HG03060 (cell line): ENCODE data around the gene DSCAM.
"Not testable (repeated sequence)": the region's sequence is repeated elsewhere in the genome, so short reads cannot be mapped to it uniquely, and the experiment has no call there.

Experiments used
- ATAC-seq: cut with Tn5 transposase; IDR thresholded peaks from one replicate; pipeline ENCODE4 v1.9.1; 2021; ENCODE audit warnings: low read depth, moderate number of reproducible peaks; ENCODE audit not compliant: unreplicated experiment

DSCAM gene

DNA sequence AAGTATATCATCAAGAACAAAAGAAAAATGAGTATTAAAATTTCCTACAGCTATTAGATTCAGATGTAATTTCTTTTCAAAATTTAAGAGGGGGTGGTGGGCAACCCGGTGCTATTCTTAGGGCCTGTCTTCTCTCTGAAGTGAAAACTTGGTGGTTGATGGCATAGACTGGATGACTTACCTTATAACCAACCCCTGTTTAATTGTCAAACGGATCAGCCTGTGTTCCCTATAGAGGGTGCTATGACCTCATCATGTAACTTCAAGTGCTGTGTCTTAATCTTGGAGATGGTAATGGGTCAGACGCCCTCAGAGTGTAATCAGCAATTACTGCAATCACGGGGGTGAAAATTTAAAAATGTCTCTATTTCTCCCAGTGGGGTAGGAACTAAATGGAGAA, 803.5 kb downstream of the DSCAM start:
- no peak for ATAC-seq

DNA sequence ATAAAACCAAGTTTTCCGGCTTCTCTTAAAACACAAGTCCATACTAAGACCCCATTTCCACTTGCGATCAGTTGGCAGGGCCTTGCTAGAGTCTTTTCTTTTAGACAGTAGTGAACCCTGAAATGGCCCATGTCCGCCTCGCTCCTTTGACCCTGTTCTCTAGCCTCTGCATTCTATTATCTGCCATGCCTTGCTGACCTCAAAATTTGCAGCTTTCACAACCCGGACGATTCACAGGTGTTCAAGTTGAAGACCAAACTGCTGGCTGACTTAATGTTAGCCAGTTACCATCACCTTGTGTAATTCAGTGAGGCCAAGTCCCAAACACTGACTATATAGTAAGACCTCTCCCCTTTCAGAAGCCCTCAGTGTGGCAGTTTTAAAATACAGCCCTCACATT, 805.5 kb downstream of the DSCAM start:
- no peak for ATAC-seq

DNA sequence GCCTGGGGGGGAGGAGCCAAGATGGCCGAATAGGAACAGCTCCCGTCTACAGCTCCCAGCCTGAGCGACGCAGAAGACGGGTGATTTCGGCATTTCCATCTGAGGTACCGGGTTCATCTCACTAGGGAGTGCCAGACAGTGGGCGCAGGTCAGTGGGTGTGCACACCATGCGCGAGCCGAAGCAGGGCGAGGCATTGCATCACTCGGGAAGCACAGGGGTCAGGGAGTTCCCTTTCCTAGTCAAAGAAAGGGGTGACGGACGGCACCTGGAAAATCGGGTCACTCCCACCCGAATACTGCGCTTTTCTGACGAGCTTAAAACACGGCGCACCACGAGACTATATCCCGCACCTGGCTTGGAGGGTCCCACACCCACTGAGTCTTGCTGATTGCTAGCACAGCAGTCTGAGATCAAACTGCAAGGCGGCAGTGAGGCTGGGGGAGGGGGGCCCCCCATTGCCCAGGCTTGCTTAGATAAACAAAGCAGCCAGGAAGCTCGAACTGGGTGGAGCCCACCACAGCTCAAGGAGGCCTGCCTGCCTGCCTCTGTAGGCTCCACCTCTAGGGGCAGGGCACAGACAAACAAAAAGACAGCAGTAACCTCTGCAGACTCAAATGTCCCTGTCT, 813.7 kb downstream of the DSCAM start:
- not testable (repeated sequence) for ATAC-seq

DNA sequence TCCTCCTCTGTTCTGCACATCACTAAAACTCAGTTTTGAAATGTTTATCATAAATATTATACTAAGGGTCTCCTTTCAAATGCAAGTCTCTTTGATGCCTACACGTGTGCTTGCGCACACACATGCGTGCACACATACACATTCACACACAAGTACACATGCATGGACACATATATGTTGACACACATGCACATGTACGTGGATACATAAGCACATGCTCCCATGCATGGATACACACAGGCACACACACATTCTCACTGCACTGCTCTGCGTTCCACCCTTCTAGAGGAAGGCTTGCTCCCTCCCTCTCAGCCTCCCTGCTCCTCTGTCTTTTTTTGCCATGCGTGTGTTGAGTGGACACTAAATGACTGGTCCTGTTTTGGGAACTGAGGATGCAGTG, 817.1 kb downstream of the DSCAM start:
- ATAC-seq = no peak

DNA sequence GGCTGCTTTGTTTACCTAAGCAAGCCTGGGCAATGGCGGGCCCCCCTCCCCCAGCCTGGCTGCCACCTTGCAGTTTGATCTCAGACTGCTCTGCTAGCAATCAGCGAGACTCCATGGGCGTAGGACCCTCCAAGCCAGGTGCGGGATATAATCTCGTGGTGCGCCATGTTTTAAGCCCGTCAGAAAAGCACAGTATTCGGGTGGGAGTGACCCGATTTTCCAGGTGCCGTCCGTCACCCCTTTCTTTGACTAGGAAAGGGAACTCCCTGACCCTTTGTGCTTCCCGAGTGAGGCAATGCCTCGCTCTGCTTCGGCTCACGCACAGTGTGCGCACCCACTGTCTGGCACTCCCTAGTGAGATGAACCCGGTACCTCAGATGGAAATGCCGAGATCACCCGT, 818.6 kb downstream of the DSCAM start:
- ATAC-seq = not testable (repeated sequence)

DNA sequence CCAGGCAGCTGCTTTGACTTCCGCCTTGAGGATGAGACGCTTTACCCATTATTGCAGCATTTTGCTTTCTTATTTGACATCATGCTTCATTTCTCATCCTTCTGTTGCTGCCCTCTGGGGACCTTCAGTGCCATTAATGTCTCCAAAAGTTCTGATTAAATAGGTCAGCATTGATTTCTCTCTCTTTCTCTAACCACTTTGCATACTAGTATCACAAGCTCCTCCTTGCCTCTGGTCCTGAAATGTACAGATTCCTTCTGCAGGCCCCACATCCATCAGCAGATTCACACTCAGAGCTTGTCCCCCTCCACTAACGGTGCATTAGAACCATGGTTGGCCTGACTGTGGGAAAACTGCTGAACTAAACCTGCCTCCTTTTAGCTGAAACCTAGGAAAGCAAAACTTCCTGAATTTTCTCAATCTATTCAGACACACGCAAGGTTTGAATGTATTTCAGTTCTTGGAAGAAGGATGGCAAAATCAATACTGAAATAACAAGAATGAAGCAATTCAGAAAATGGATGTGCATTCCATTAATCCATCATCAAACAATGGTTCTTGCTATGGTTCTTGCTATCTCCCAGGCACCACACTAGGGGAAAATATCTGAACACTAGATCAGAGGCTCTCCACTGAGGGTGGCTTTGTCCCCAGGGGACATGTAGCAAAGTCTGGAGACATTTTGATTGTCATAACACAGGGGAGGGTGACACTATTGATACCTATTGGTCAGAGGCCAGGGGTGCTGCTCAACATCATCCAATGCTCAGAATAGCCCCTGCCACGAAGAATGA, 825.2 kb downstream of the DSCAM start:
- no peak for ATAC-seq

DNA sequence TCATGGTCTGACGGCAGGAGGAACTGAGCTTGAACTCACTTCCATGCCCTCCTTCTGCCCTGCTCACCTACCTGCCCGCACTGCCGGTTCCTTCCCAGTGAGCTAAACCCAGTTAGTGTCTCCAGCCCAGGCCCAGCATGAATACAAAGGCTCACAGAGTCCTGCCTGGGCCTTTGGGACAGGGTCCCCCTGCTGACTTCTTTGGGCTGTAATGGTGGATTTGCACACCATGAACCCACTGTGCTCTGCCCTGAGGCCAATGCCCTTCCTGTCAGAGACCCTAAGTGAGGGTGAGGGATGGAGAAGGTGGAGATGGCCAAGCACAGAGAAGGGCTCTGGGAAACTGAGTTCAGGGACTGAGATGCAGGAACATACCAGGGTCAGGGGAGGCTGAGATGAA, 826.3 kb downstream of the DSCAM start:
- no peak for ATAC-seq

DNA sequence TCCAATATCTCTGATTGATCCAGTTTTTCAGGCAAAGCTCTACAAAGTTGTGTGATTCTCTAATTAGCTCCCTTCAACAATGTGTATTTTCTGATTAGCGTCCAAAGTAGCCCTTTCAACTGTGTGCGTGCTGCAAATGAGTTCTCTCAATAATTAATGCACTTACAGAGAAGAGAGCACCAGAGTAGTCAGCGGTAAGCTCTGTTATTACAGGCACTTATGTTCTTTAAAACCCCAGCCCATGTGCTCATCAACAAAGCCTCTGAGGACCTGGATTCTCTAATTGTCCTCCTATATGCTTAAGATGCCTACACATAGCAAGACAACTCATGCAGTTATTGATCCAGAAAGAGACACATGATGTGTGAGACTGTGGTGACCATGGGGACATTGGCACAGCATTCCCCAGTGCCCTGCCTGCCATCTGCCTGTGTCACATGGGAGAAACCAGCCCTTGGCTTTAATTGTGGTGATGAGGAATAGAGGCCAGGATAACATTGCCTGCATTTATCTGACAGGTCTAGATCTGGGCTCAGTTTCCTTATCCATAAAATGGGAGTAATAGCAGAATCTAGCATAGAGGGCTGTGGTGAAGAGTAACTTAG, 828.0 kb downstream of the DSCAM start:
- no peak for ATAC-seq

DNA sequence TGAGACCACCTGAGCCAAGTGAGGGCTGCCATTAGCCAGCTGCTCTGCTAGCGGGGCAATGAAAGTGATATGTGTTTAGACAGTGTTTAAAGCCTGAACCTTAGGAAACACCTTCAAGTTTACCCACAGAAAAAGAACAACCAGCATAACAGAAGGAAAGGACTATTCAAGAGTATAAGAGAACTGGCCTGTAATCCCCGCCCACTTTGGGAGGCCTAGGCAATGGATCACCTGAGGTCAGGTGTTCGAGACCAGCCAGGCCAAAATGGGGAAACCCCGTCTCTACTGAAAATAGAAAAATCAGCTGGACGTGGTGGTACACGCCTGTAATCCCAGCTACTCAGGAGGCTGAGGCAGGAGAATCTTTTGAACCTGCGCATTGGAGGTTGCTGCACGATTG, 830.3 kb downstream of the DSCAM start:
- ATAC-seq = no peak

DNA sequence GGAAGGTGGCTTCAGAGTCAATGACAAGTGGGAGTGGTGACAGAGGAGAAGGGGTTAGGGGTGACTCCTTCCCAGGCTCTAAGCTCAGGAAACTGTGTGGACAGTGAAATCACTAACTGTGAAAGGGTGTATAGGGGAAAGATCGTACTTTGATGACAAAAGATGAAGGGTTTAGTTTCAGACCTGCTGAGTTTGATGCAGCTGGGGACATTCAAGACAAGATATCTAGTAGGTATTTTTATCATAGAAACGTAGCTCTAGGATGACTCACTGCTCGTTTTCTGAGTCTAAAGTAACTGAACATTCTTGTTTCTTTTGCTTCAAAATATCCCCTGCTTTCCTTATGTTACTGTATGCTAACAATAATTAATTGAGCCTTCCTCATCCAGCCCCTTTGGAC, 830.7 kb downstream of the DSCAM start:
- no peak for ATAC-seq

DNA sequence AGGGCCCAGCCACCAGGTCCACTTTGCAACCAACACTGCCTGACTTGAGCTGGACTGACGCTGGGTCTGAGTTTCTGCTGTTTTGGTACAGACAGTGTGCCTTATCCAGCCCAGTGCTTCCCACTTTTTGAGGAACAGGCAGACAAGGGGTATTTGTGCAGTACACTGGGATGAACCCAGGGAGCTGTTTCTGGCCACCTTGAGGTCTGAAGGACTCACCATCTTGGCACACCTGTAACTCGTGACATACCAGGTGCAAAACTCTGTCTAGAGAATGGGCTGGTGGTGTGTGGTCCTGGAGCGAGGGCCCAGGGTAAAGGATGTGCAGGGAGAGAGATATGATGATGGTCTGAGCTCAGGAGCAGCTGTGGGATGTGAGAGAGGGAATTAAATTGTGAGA, 831.1 kb downstream of the DSCAM start:
- ATAC-seq = no peak

DNA sequence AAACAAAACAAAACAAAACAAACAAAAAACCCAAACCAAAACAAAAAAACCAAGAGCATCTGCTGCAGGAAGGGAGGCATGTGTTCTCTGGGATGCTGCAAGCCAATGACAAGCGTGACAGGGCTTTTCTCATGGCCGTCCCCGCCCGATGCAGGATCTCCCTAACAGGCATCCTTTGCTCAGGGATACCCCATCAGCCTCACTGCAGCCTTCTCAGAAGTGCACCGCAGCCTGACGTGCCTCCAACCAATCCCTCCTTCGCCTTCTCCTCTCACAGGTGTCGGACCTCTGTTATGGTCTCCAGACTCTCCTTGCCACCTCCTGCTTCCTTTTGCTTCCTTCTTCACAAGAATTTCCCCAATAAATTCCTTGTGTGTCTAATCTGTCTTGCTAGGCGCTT, 832.6 kb downstream of the DSCAM start:
- no peak for ATAC-seq

DNA sequence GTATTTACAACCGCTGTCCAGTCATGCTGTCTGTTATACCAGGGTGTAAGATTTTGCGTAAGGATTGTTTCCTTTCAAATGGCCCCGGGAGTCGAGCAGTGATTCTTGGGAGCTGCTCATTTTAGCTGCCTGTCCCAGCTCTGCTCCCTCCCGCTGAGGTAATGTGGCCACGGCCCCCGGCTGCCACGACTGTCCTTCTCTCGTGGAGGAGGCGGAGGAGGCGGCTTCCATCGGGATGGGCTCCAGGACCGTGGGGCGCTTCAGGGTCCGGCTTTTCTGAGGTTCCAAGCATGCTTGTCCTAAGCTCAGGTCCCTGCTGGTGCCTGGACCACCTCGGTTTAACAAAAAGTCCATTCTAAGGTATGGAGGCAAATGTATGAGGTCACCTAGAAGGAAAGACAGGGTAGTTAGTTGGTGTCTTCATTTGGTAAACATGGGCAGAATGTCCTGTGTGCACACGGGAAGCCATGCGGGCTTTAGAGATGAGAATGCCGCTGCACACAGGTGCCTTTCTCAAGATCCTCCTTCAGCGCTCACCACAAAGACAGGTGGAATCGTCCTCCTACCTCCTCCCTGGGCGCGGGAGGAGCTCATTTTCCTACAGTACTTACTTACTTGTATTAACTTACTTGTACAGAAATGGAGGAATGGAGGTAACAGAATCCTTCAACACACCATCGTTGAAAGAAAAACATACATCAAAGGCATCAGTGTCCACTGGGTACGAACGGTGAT, 833.8 kb downstream of the DSCAM start:
- no peak for ATAC-seq

DNA sequence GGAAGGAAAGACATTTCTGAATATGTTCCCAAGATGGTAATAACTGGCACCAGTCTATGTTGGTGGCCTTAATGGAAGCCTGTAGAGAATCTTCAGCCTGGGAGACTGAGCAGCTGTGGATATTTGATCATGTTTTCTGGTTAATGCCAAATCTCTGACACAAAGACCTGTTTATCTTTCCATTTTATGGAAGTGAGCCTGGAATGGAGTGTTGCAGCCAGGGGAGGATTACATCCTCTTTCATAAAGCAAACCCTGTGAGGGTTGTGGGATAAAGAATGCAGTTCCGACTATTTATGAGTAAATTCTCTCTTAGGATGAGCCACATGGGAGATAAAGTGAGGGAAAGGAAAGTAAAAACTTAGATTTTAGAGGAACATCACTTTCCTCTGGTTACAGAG, 835.6 kb downstream of the DSCAM start:
- no peak for ATAC-seq

DNA sequence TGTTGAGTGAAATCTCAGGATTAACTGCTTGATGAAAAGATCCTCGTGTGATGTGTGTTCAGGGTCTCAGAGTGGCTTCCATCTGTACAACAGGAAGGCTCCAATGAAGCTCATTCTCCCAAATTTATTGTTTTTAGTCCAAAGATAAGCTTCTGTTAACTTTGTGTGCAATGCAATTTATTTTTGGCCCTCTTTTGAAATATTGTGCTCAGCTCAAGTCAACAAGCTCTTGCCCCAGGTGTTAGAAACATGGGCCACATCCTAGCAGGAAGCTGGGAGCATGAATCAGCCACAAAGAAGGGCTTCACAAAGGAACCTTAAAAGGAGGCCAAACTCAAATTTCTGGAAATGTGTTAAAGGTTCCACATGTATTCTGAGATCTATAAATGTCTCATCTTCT, 844.0 kb downstream of the DSCAM start:
- no peak for ATAC-seq

DNA sequence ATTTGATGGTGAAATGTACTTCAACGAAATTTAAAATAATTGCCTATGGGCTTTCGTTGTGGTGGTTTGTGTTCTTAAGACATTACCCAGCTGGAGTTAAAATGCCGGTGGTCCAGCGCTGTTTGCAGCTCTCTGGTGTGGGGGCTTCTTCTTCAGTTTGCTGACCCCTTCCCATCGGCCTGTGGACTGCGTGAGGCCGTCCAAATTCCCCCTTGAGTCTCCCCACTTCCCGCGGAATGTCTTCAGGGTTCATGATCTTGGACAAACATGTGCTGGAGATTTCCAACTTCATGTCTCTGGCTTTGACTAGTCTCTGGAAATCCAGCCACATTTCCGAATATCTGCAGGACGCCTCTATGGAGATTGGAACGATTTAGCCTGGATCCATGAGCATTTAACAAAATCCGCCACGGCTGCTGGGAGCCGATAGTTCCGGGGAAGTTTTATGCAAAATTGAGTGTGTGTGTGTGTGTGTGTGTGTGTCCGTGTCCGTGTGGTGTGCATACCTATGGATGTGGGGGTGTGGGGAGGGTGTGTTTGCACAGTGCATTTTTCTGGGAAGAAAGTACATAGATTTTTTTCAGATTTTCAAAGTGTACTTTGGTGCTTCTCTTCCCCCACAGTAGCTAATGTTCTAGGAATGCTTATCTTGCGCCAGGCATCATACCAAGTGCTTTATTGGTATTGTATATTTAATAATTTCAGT, 862.5 kb downstream of the DSCAM start:
- ATAC-seq = no peak

DNA sequence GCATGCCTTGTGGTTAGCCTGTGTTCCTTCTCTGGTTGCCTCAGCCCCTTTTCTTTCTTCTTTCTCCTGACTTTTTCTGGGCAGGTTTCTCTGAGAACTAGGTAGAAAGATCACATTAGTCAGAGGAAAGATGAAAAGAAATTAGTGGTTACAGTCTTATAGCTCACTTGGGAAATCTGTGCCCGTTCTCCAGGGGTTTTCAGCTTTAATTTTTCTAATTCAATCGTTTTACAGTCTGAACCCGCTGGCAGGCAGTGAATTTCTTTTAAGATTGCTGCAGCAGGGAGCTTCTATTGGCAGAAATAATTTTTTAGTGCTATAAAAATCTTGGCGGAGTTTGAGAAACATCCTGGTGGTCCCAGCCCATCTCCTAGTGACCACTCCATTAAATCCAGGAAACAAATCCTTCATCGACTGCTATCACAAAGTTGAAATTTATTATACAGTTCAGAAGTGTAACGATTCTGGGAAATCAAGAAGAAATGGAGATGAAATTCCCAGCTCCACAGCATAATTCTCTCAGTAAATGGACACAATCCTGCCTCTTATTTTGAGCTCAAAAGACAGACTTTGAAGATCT, 866.6 kb downstream of the DSCAM start:
- ATAC-seq = no peak

DNA sequence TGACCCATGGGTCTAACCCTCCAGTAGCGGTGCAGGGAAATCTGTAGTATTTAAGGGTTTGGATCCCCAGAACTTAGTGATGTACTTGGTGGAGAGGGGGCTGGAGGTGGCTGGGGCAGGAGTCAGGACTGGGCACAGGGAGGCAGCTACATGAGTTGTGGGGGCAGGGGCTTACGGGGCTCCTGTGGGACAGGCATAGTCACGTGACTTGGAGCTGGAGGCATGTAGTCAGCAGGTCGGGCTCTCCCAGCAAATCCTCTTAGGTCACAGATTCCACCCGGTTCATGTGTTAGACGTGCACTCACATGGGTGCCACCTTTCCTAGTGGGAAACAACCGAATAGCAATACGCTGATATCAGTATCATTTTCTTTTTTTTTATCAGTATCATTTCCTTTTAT, 867.6 kb downstream of the DSCAM start:
- ATAC-seq = no peak

DNA sequence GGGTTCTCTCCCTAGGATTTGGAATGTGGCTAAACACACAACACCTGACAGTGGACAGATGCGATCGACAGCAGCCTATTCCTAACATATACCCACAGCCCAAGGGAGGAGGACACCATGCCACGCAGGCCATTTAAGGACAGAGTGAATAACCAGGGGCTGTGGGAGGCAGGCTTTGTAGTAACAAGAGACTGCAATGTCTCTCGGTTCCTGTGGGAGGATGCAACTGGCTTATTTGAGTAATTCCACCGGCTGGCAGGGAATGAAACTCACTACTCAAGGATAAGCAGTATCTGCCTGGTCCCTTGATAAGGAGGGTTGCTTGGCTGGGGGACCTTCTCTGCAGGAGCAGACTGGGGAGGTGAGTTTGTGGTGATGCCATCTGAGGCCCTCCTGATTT, 870.2 kb downstream of the DSCAM start:
- ATAC-seq = no peak

DNA sequence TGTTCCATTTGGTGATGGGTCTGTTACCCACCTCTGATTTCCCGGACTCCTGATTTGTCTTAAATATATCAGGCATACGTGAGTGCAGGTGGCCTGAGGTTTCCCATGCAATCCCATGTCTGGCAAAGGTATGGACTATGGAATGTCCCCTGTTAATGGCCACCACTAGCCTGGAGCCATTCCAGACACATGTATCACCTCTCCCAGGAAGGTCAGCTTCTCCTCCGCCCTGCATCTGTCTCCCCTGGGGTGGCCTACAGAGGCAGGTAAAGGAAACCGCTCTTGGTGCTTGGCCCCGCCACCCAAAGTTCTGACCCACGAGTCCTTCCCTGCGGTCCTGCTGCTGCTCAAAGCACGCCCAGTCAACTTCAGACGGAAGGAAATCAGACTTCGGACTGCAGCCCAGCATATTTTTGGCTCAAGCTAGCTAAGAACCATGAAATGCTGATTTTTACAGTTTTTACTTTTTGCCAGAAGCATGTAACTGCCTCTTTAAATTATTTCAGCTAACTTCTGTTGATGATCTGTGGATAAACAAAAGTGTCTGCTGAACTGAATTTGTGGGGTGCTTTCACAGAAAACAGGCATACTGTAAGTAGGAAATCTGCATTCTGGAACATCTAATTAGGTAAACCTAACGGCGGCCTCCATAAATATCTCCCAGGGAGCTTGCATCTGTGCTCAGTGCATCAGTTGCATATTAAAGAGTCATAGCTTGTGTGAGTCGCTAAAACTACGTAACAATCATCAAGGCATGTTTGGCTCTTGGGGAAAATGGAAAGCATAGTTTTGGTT, 873.8 kb downstream of the DSCAM start:
- ATAC-seq = no peak
